GM12892 (cell line): Measurements from ENCODE around the gene THADA.

ENCODE experiments used
- POLR2A ChIP-seq: IDR thresholded peaks from 2 replicates; pipeline ENCODE4 v1.6.1; 2011; ENCODE audit warnings: low read depth, low read length, control low read depth
- POLR2AphosphoS5 ChIP-seq: IDR thresholded peaks from 2 replicates; pipeline ENCODE4 v1.6.1; 2011; ENCODE audit warnings: low read depth, low read length, control low read depth
- TAF1 ChIP-seq: IDR thresholded peaks from 2 replicates; pipeline ENCODE4 v1.6.1; 2011; ENCODE audit warnings: low read depth, mild to moderate bottlenecking, control low read depth, low read length, borderline replicate concordance

GRCh38 chr2:43407935-43408334 is 187.9 kb downstream of the THADA start:
- TF ChIP-seq POLR2AphosphoS5, result no peak
- TF ChIP-seq POLR2A, result no peak
- no peak for TF ChIP-seq TAF1
